ENCODE measurements around the gene MXD3. TPM values are rescaled to one million over a fixed set of nuclear protein-coding genes. Genes with fewer than 3 reads are reported as not detected.

Gene MXD3
- total RNA-seq, 2 donors from 2014 or later, result 1.6 to 1.8 TPM

- H3K4me3 ChIP-seq, result no peak overlapping the region
These were observed 18.2 kb upstream of the MXD3 start for GRCh38 chr5:177329883-177330282.

DNA sequence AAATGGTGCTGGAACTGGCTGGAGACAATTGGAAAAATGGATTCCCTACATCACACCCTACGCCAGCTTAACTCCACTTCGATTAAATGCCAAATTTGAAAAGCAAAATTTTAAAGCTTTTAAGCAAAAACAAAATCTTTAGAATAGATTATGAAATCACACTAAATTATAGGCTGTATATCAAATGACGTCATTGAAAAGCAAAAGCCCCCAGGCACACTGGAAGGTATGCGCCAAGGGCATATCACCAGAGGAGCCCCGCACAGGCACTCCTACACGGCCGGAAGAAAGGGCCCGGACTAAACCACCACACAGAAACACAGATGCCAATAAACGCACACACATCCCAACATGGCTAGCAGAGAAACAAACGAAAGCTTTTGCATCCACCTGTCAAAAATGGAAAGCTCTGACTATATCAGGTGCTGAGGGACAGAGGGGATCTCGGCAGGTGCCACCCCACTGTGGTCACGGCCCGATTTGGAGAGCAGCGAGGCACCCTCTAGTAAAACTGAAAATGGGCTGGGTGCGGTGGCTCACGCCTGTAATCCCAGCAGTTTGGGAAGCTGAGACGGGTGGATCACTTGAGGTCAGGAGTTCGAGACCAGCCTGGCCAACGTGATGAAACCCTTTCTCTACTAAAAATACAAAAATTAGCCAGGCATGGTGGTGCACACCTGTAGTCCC, 17.0 kb upstream of the MXD3 start:
- H3K27me3 ChIP-seq, result no peaks in the 10 kb centered on the region
- no peaks in the 10 kb centered on the region for H3K4me1 ChIP-seq
- no peak overlapping the region for H3K4me3 ChIP-seq
- H3K36me3 ChIP-seq, result peaks cover 27% of the 10 kb centered on the region
- TF ChIP-seq, protein P1, sequence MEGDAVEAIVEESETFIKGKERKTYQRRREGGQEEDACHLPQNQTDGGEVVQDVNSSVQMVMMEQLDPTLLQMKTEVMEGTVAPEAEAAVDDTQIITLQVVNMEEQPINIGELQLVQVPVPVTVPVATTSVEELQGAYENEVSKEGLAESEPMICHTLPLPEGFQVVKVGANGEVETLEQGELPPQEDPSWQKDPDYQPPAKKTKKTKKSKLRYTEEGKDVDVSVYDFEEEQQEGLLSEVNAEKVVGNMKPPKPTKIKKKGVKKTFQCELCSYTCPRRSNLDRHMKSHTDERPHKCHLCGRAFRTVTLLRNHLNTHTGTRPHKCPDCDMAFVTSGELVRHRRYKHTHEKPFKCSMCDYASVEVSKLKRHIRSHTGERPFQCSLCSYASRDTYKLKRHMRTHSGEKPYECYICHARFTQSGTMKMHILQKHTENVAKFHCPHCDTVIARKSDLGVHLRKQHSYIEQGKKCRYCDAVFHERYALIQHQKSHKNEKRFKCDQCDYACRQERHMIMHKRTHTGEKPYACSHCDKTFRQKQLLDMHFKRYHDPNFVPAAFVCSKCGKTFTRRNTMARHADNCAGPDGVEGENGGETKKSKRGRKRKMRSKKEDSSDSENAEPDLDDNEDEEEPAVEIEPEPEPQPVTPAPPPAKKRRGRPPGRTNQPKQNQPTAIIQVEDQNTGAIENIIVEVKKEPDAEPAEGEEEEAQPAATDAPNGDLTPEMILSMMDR (IDR thresholded peaks at IDR 0.05), result no peak
- no peak for DNase-seq (ENCODE audit: low spot score)
- no peak overlapping the region for H3K27ac ChIP-seq
- no peaks in the 10 kb centered on the region for H3K9me3 ChIP-seq

More at GRCh38 chr5:177329883-177330282, 18.2 kb upstream of the MXD3 start:
- H3K27ac ChIP-seq, result no peak overlapping the region
- H3K36me3 ChIP-seq, result peaks cover 38% of the 10 kb centered on the region
- H3K4me1 ChIP-seq, result peaks cover 0 to 7% of the 10 kb centered on the region in 2 donors
- no peaks in the 10 kb centered on the region for H3K9me3 ChIP-seq
- TF ChIP-seq, protein P1 (IDR thresholded peaks at IDR 0.05), result no peak
- no peak for DNase-seq (ENCODE audit: low spot score)
- no peaks in the 10 kb centered on the region for H3K27me3 ChIP-seq

GRCh38 chr5:177327539-177328522, 16.1 kb upstream of the MXD3 start:
- no peak for DNase-seq (ENCODE audit: low spot score)
- Histone ChIP-seq H3K4me1 (no peaks in the 10 kb centered on the region), H3K27ac (peak overlapping the region; percentile 33 to 48), H3K9me3 (no peaks in the 10 kb centered on the region), H3K4me3 (no peak overlapping the region), H3K27me3 (no peaks in the 10 kb centered on the region), H3K36me3 (peaks cover 18% of the 10 kb centered on the region)
- TF ChIP-seq, protein P1 (IDR thresholded peaks at IDR 0.05), result no peak

DNA sequence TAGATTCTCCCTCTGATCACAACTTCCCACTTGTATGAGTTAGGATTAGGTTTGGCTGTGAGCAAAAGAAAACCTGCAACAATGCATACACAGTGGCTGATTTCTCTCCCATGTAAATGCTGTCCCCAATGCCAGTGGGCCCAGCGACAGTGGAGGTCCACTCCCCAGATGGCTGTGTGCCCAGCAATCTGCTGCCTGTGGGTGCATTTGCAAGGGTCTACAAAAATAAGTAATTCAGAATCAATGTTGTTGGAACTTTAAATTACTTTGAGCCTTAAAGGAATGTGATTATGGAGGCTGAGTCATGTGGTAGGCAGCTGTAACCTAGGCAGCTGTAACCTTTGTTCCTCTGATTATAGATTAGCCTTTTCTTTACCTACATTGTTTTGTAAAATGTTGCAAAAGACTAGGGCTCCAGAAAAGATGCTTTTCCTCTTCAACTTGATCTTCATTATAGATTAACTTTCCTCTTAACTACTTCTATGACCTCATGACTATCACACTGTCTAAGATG, 14.2 kb upstream of the MXD3 start:
- Histone ChIP-seq H3K27ac (no peak overlapping the region), H3K36me3 (no peaks in the 10 kb centered on the region), H3K4me3 (no peak overlapping the region), H3K9me3 (no peaks in the 10 kb centered on the region), H3K4me1 (no peaks in the 10 kb centered on the region), H3K27me3 (no peaks in the 10 kb centered on the region)
- no peak for DNase-seq (ENCODE audit: low spot score)
- TF ChIP-seq, protein P1 (IDR thresholded peaks at IDR 0.05), result no peak

DNA sequence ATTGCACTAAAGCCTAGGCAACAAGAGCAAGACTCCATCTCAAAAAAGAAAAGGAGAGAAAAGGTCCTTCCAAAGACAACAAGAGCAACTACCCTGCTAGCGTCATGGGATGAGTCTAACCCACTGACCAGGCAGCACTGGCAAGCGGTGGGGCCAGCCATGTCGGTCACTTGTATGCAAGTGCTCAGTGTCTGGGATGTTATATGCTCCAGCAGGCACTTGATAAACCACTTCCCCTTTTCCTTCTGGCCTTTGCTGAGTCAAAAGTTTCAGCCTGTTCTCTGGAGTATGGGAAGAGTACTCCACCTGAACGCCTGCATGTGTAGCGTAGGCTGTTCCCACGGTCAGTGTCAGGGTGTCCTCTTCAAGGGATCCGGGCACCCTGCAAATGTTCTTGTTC, 9.2 kb upstream of the MXD3 start:
- Histone ChIP-seq H3K27me3 (no peaks in the 10 kb centered on the region), H3K9me3 (no peaks in the 10 kb centered on the region), H3K27ac (no peak overlapping the region), H3K4me3 (no peak overlapping the region), H3K4me1 (no peaks in the 10 kb centered on the region), H3K36me3 (no peaks in the 10 kb centered on the region)
- TF ChIP-seq, protein P1 (IDR thresholded peaks at IDR 0.05), result no peak
- no peak for DNase-seq (ENCODE audit: low spot score)

All from right atrium auricular region (tissue), 2 donors.